MM.1S (cell line): Measurements from ENCODE around the gene ADSS1.

Experiments
- CTCF ChIP-seq: fragments of 300-600 bp; sonication (generic); IDR thresholded peaks from 2 replicates; pipeline ENCODE4 v1.5.1; 2016; ENCODE audit warnings: antibody characterized with exemption, low read length, mixed read lengths
- EZH2 ChIP-seq: fragments of 300-600 bp; sonication (generic); optimal IDR thresholded peaks from 2 replicates; pipeline ENCODE3; 2017; ENCODE audit warnings: low read depth, mild to moderate bottlenecking, antibody characterized with exemption, low read length, mixed read lengths
- EZH2phosphoT487 ChIP-seq: fragments of 300-600 bp; sonication (generic); IDR thresholded peaks from 2 replicates; pipeline ENCODE4 v1.6.1; 2018; ENCODE audit warnings: antibody characterized with exemption, low read length

DNA sequence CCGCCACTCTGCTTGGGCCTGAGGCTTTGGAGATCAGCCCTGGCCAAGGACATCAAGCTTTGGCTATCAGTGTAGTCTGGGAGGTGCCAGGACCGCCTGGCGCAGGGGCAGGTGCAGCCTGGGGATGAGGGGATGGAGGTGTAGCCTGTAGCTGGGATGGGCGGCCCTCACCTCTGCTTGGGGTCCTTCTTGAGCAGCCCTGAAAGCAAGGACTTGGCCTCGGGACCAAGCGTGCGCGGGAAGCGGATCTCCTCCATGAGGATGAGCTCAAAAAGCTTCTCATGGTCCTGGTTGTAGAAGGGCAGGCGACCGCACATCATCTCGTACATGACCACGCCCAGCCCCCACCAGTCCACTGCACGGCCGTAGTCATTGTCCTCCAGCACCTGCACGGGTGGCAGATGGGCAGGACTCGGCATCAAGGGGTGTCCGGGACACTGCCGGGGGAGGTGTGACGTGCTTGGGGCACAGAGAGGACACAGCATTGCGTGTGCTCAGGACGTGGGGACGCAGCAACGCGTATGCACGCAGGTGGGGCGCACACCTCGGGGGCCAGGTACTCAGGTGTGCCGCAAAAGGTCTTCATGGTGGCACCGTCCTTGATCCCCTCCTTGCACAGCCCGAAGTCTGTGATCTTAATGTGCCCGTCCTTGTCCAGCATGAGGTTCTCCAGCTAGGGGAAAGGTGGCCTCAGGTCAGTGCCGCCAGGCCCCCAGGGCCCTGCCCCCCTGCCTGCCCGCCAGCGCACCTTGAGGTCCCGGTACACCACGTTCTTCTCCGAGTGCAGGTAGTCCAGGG lies 48.9 kb downstream of the ADSS1 start:
- TF ChIP-seq CTCF (no peak), EZH2 (no peak), EZH2phosphoT487 (no peak)
